OCI-LY7 (cell line): ENCODE results near the gene RAB30.
"Not testable (repeated sequence)": the region's sequence is repeated elsewhere in the genome, so short reads cannot be mapped to it uniquely, and the experiment has no call there.

ENCODE experiments used
- EZH2phosphoT487 ChIP-seq: fragments of 200-600 bp; sonication (generic); IDR thresholded peaks from 2 replicates; pipeline ENCODE4 v1.6.1; 2018; ENCODE audit warnings: low read depth, borderline replicate concordance, mild to moderate bottlenecking, mixed run types, antibody characterized with exemption, low read length, moderate library complexity, mixed read lengths
- TF ChIP-seq, protein P1 (sequence below): fragments of 200-600 bp; sonication (generic); conservative IDR thresholded peaks from 2 replicates; pipeline ENCODE4 v1.5.1; 2014; ENCODE audit warnings: mild to moderate bottlenecking, antibody characterized with exemption, low read length, moderate library complexity, mixed read lengths

DNA sequence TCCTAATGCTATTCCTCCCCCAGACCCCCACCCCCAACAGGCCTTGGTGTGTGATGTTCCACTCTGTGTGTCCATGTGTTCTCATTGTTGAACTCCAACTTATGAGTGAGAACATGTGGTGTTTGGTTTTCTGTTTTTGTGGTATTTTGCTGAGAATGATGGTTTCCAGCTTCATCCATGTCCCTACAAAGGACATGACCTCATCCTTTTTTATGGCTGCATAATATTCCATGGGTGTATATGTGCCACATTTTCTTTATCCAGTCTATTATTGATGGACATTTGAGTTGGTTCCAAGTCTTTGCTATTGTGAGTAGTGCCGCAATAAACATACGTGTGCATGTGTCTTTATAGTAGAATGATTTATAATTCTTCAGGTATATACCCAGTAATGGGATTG lies 121.2 kb downstream of the RAB30 start:
- TF ChIP-seq, protein P1, sequence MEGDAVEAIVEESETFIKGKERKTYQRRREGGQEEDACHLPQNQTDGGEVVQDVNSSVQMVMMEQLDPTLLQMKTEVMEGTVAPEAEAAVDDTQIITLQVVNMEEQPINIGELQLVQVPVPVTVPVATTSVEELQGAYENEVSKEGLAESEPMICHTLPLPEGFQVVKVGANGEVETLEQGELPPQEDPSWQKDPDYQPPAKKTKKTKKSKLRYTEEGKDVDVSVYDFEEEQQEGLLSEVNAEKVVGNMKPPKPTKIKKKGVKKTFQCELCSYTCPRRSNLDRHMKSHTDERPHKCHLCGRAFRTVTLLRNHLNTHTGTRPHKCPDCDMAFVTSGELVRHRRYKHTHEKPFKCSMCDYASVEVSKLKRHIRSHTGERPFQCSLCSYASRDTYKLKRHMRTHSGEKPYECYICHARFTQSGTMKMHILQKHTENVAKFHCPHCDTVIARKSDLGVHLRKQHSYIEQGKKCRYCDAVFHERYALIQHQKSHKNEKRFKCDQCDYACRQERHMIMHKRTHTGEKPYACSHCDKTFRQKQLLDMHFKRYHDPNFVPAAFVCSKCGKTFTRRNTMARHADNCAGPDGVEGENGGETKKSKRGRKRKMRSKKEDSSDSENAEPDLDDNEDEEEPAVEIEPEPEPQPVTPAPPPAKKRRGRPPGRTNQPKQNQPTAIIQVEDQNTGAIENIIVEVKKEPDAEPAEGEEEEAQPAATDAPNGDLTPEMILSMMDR: not testable (repeated sequence)
- not testable (repeated sequence) for TF ChIP-seq EZH2phosphoT487
